Urinary bladder (tissue), 4 donors: ENCODE results near the gene GAB1. TPM values are rescaled to one million over a fixed set of nuclear protein-coding genes. Genes with fewer than 3 reads are reported as not detected.

ENCODE experiments used
- DNase-seq: peaks from one replicate; pipeline ENCODE4 v3.0.0-alpha.2; 2015; ENCODE audit errors: extremely low spot score
- H3K27ac ChIP-seq: one replicate; pipeline ENCODE4 v1.5.1; 2013; ENCODE audit warnings: low read depth, mild to moderate bottlenecking, moderate library complexity
- H3K36me3 ChIP-seq: one replicate; pipeline ENCODE4 v1.6.1; 2013; ENCODE audit warnings: mild to moderate bottlenecking, moderate library complexity; ENCODE audit not compliant: insufficient read depth
- H3K4me1 ChIP-seq: one replicate; pipeline ENCODE4 v1.6.1; 2013; ENCODE audit warnings: mild to moderate bottlenecking, moderate library complexity; ENCODE audit not compliant: insufficient read depth
- H3K4me3 ChIP-seq: one replicate; pipeline ENCODE4 v1.5.1; 2013; ENCODE audit warnings: low read depth, low read length
- WGBS: extraction: QIAGEN DNeasy Blood & Tissue Kit; methylation state at CpG from one replicate; pipeline ENCODE4 v1.1.7; 2013; 5-methylcytosine and 5-hydroxymethylcytosine counted together
- polyA plus RNA-seq: library from polyadenylated mRNA; stranded (reverse); fragments of 200-250 nt; gene quantifications from one replicate; pipeline ENCODE4 v1.2.3, GENCODE V29; 2013
- total RNA-seq: library from RNA; depleted of rRNA; stranded (reverse); fragments of >200 nt; gene quantifications from one replicate; pipeline ENCODE4 v1.2.3, GENCODE V29; 2014
- donor health status: healthy with polysubstance abuse.
- donor health status: healthy.

The GAB1 gene
- total and polyA plus RNA-seq, 2 donors = 11.4 to 86.4 TPM

DNA sequence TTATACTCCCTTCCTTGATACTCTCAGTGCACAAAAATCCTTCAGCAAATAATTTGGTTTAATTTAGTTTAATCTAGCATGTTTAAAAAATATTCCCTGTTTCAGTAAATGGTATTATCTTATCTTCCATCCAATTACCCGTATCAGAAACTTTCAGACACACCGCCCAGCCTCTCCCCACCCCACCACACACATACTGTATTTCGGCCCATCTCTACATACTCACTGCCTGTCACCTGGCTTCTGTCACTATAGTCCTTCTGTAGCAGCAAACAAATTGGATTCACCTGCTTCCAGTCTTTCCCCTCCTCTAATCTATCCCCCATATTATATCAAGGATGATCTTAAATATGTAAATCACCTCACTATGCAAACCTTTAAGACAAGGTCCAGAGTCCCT lies 24.8 kb upstream of the GAB1 start:
- Histone ChIP-seq H3K4me1 (no peaks in the 10 kb centered on the region), H3K4me3 (no peak overlapping the region), H3K36me3 (no peaks in the 10 kb centered on the region), H3K27ac (no peak overlapping the region)
- WGBS = 89% methylated on average over 3 of the region's 3 CpGs
- no peak for DNase-seq

GRCh38 chr4:143313521-143313920 lies 23.2 kb upstream of the GAB1 start:
- WGBS = 92% methylated on average over 1 of the region's 1 CpG
- no peak overlapping the region for H3K4me3 ChIP-seq
- H3K4me1 ChIP-seq = no peaks in the 10 kb centered on the region
- H3K27ac ChIP-seq = no peak overlapping the region
- no peak for DNase-seq
- no peaks in the 10 kb centered on the region for H3K36me3 ChIP-seq

DNA sequence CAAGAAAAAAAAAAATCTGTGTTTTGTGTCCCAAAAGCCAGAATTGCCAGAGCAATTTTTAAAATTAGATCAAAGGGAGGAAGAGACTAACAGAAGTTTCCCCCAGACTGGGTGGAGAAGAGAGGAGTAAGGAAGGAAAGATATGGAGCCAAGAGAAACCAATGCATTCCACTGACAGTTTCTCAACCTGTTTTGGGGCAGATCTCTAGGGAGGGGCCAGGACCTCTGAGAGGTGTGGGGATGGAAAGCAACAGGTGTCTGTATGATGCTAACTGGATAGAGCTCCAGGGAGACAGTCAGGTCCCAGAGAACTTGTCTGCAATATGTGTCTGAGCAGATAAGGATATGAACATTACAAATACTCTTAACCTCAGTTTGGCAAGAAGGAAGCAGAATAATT lies 22.7 kb upstream of the GAB1 start:
- no peak for DNase-seq
- no peaks in the 10 kb centered on the region for H3K4me1 ChIP-seq
- no peaks in the 10 kb centered on the region for H3K36me3 ChIP-seq
- H3K4me3 ChIP-seq = no peak overlapping the region
- H3K27ac ChIP-seq = no peak overlapping the region

- DNase-seq = no peak
- H3K27ac ChIP-seq = no peak overlapping the region
- no peak overlapping the region for H3K4me3 ChIP-seq
- H3K4me1 ChIP-seq = no peaks in the 10 kb centered on the region
- no peaks in the 10 kb centered on the region for H3K36me3 ChIP-seq
- WGBS = 43% methylated on average over 1 of the region's 1 CpG
Observed at GRCh38 chr4:143320113-143320512, 16.6 kb upstream of the GAB1 start.

GRCh38 chr4:143326735-143327134 lies 9.9 kb upstream of the GAB1 start:
- Histone ChIP-seq H3K4me3 (no peak overlapping the region), H3K27ac (no peak overlapping the region), H3K36me3 (no peaks in the 10 kb centered on the region), H3K4me1 (no peaks in the 10 kb centered on the region)
- DNase-seq = no peak
- WGBS = 62% methylated on average over 4 of the region's 4 CpGs

GRCh38 chr4:143329985-143330384 lies 6.7 kb upstream of the GAB1 start:
- Histone ChIP-seq H3K4me3 (no peak overlapping the region), H3K4me1 (no peaks in the 10 kb centered on the region), H3K36me3 (no peaks in the 10 kb centered on the region), H3K27ac (no peak overlapping the region)
- DNase-seq = no peak
- WGBS = 93% methylated on average over 6 of the region's 6 CpGs

- peak overlapping the region; percentile 85 for H3K4me3 ChIP-seq
- WGBS = under 1% methylated on average over 85 of the region's 85 CpGs
- no peaks in the 10 kb centered on the region for H3K4me1 ChIP-seq
- H3K27ac ChIP-seq = peak overlapping the region; percentile 88
- no peaks in the 10 kb centered on the region for H3K36me3 ChIP-seq
- DNase-seq = peak; percentile 85
Observed at GRCh38 chr4:143335979-143336780, 496 bp upstream of the GAB1 start.

GRCh38 chr4:143337600-143338287 lies 1.1 kb downstream of the GAB1 start:
- Histone ChIP-seq H3K36me3 (no peaks in the 10 kb centered on the region), H3K4me3 (peak overlapping the region; percentile 85), H3K27ac (no peak overlapping the region), H3K4me1 (no peaks in the 10 kb centered on the region)
- under 1% methylated on average over 25 of the region's 25 CpGs for WGBS
- DNase-seq = no peak

DNA sequence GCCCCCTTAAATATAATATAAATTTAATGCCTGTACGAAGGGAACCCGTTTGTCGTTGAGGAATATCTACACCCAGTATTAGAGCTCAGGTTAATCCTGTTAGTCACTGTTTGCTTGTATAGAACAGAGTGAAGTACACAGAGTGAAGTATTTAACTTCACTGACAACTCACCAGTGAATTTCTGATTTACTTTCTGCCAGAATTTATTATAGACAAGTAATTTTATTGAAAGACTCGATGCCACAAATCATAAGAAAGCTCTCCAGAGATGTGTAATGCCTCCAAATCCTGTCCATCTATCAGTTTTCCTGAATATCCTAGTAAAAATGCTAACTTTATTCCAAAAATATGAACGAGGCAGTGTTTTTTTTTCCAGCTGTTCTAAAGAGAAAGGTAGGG lies 1.6 kb downstream of the GAB1 start:
- no peaks in the 10 kb centered on the region for H3K36me3 ChIP-seq
- no peak for DNase-seq
- H3K4me3 ChIP-seq = peak overlapping the region; percentile 85
- H3K4me1 ChIP-seq = no peaks in the 10 kb centered on the region
- no peak overlapping the region for H3K27ac ChIP-seq
- WGBS = 16% methylated on average over 5 of the region's 5 CpGs

GRCh38 chr4:143339497-143339896 lies 2.8 kb downstream of the GAB1 start:
- WGBS = 80% methylated on average over 2 of the region's 2 CpGs
- Histone ChIP-seq H3K36me3 (no peaks in the 10 kb centered on the region), H3K27ac (no peak overlapping the region), H3K4me3 (no peak overlapping the region), H3K4me1 (no peaks in the 10 kb centered on the region)
- DNase-seq = no peak

GRCh38 chr4:143341186-143341755 lies 4.6 kb downstream of the GAB1 start:
- no peak for DNase-seq
- H3K4me3 ChIP-seq = no peak overlapping the region
- H3K27ac ChIP-seq = no peak overlapping the region
- H3K36me3 ChIP-seq = no peaks in the 10 kb centered on the region
- no peaks in the 10 kb centered on the region for H3K4me1 ChIP-seq
- 91% methylated on average over 2 of the region's 2 CpGs for WGBS

DNA sequence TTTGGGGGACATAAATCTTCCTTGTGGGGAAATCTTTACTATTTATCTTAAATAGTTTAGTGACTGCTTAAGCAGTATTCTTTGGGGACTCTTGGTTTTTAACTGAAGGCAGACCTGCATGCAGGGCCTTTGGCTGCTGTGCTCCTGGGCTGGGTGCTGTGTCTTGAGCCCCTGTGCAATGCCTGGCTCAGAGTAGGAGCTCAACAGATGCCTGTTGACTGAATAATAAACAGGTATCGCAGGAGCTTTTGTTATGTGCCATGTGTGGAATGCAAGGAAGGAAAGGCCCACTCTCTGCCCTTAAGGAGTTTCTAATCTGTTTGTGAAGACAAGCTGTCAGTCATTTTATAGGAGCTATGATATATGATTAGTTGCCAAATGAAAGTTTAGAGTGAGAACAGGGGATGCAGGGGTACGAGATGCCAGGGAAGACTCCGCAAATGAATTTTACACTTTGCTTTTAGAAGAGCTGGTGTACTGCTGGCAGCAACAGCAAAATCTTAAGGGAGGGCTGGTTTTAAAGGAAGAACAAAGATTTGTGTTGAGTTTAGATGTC lies 6.7 kb downstream of the GAB1 start:
- no peak for DNase-seq
- 73% methylated on average over 3 of the region's 3 CpGs for WGBS
- H3K36me3 ChIP-seq = no peaks in the 10 kb centered on the region
- no peak overlapping the region for H3K4me3 ChIP-seq
- no peak overlapping the region for H3K27ac ChIP-seq
- H3K4me1 ChIP-seq = no peaks in the 10 kb centered on the region

DNA sequence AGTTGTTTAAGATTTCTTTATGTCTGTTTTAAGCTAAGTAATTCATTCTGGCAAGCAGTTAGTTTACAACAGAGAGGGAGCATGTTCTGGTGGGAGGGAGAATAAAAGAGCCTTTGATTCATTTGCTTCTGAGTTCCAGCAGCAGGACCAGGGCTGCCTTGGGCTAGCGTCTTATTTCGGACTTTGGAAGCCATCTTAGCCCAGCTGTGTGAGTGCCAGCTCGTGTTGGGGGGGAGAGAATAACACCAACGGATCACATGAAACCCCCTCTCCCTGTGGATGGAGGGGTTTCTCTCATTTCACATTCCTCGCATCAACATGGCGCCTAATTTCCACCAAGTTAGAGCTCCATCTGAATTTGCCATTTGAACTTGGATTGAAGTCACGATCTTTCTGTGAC lies 7.4 kb downstream of the GAB1 start:
- Histone ChIP-seq H3K36me3 (no peaks in the 10 kb centered on the region), H3K27ac (no peak overlapping the region), H3K4me3 (no peak overlapping the region), H3K4me1 (no peaks in the 10 kb centered on the region)
- DNase-seq = no peak
- 66% methylated on average over 7 of the region's 7 CpGs for WGBS

- Histone ChIP-seq H3K4me1 (no peaks in the 10 kb centered on the region), H3K4me3 (no peak overlapping the region), H3K27ac (no peak overlapping the region), H3K36me3 (no peaks in the 10 kb centered on the region)
- DNase-seq = no peak
- WGBS = 33% methylated on average over 4 of the region's 4 CpGs
Observed at GRCh38 chr4:143344774-143345173, 8.1 kb downstream of the GAB1 start.
